ENCODE data around the gene TMEM25. TPM values are rescaled to one million over a fixed set of nuclear protein-coding genes. Genes with fewer than 3 reads are reported as not detected.

The TMEM25 gene
- total and polyA plus RNA-seq, 2 of the 13 experiments (the other 11 are each of a cell fraction or from before 2014, with no cell fraction given) = 7.5 to 17.2 TPM

GRCh38 chr11:118537409-118537980, 6.5 kb downstream of the TMEM25 start:
- Histone ChIP-seq H3K27me3 (ENCODE audit: control insufficient read depth in 1 of 2, insufficient read depth in 2 of 2, low read length in 2 of 2) (no peaks in the 10 kb centered on the region), H3K36me3 (replicated peaks in 1 of 2; ENCODE audit: control insufficient read depth in 1 of 2, insufficient read depth in 2 of 2, low read length in 2 of 2) (no peaks in the 10 kb centered on the region), H3K4me1 (ENCODE audit: insufficient read depth, low read length) (peaks cover 26% of the 10 kb centered on the region), H3K79me2 (ENCODE audit: insufficient read depth, low read length) (no peaks in the 10 kb centered on the region), H3K9me3 (ENCODE audit: low read length) (no peaks in the 10 kb centered on the region), H3K4me3 (replicated peaks in 1 of 3; ENCODE audit: insufficient read depth in 1 of 3, low read depth in 2 of 3, low read length in 3 of 3) (no peak overlapping the region), H3K9ac (ENCODE audit: insufficient read depth, low read depth, low read length) (no peak overlapping the region), H4K20me1 (ENCODE audit: insufficient read depth, low read length) (no peaks in the 10 kb centered on the region), H3K4me2 (ENCODE audit: low read depth, low read length) (no peak overlapping the region), H3K27ac (ENCODE audit: extremely low read length, insufficient read depth, low read length) (no peak overlapping the region), H2AFZ (ENCODE audit: low read length) (no peak overlapping the region)
- DNase-seq (ENCODE audit: low spot score) (no peak), ATAC-seq (no peak), FAIRE-seq (no peak)
- 90% methylated on average over 6 of the region's 6 CpGs for WGBS (ENCODE audit: low lambda C conversion rate)
- TF ChIP-seq ZNF33B (CRISPR knock-in tag; IDR thresholded peaks at IDR 0.05) (no peak), SMAD3 (CRISPR knock-in tag; IDR thresholded peaks at IDR 0.05) (no peak), ZNF513 (CRISPR knock-in tag; conservative IDR thresholded peaks at IDR 0.05) (no peak), ZNF282 (IDR thresholded peaks at IDR 0.05; ENCODE audit: partially characterized antibody) (no peak), CCDC6 (CRISPR knock-in tag; IDR thresholded peaks at IDR 0.05) (no peak), RAD51 (IDR thresholded peaks at IDR 0.05; ENCODE audit: borderline replicate concordance) (no peak), SRF (IDR thresholded peaks at IDR 0.05; ENCODE audit: low read depth, low read length) (no peak), IKZF5 (CRISPR knock-in tag; IDR thresholded peaks at IDR 0.05) (no peak)
- intact Hi-C loops (cut with micrococcal nuclease; ENCODE audit: unreplicated experiment) = loop anchor here (2.0 kb wide), 1 partner anchor 29 kb away; no protein-coding TSS in a partner anchor
- BruUV-seq (replicated peaks) = no TSS peak
- ChIA-PET CTCF (ENCODE audit: low intra/inter-chr PET ratio, low total read pairs) (no interaction called here), POLR2A (interaction anchor here (0.6 kb wide), 1 partner anchor 135 kb away, joined by 3 read pairs; no protein-coding TSS in a partner anchor)
- in situ Hi-C loops (cut with HindIII; ENCODE audit: extremely low pct_ligation_motif_present, low pct_unique_long_range_greater_than_20kb) = no loop called here

Data from HepG2 (cell line).